H1 (cell line): ENCODE results near the gene TRAF6. TPM values are rescaled to one million over a fixed set of nuclear protein-coding genes. Genes with fewer than 3 reads are reported as not detected.
A peak's percentile ranks its signal among the peaks of the same experiment; 100 is the strongest.

Experiments
- CBX5 ChIP-seq: fragments of 300-800, 300-1000 bp; sonication (generic); IDR thresholded peaks from 2 replicates; pipeline ENCODE4 v1.7.1; 2016; ENCODE audit warnings: antibody characterized with exemption, low read length, low read depth
- CBX8 ChIP-seq: fragments of 300-800, 300-1000 bp; sonication (generic); IDR thresholded peaks from 2 replicates; pipeline ENCODE4 v1.7.1; 2016; ENCODE audit warnings: low read depth, low read length, borderline replicate concordance
- CTBP2 ChIP-seq: IDR thresholded peaks from 2 replicates; pipeline ENCODE4 v1.7.0; 2011; ENCODE audit warnings: borderline replicate concordance, mild to moderate bottlenecking, moderate library complexity, mixed read lengths, low read length; ENCODE audit not compliant: insufficient read depth, insufficient read length
- EZH2 ChIP-seq: fragments of 200-600 bp; sonication (generic); IDR thresholded peaks from 2 replicates; pipeline ENCODE4 v1.7.1; 2012; ENCODE audit warnings: low read depth, mild to moderate bottlenecking, moderate library complexity, low read length, inconsistent platforms; ENCODE audit not compliant: severe bottlenecking
- FOSL1 ChIP-seq: IDR thresholded peaks from 2 replicates; pipeline ENCODE4 v1.6.1; 2011; ENCODE audit warnings: mild to moderate bottlenecking, low read depth, low read length, moderate library complexity; ENCODE audit not compliant: insufficient read depth
- HDAC6 ChIP-seq: IDR thresholded peaks from one replicate; pipeline ENCODE4 v1.7.1; 2012; ENCODE audit warnings: low read depth, mild to moderate bottlenecking, inconsistent platforms, low read length, moderate library complexity
- JUN ChIP-seq: IDR thresholded peaks from 2 replicates; pipeline ENCODE4 v1.6.1; 2011; ENCODE audit warnings: low read depth, mild to moderate bottlenecking, improper control_type of control experiment, low read length
- MAFK ChIP-seq: IDR thresholded peaks from 2 replicates; pipeline ENCODE4 v1.6.1; 2012; ENCODE audit warnings: low read depth, mild to moderate bottlenecking, improper control_type of control experiment, low read length
- RAD21 ChIP-seq, 2 experiments: IDR thresholded peaks in 1 of 2; conservative IDR thresholded peaks in 1 of 2; 2 replicates each; pipeline ENCODE4 v1.6.1; 2011; ENCODE audit warnings: low read depth in 2 of 2, low read length in 2 of 2, improper control_type of control experiment in 1 of 2, inconsistent platforms in 1 of 2, mild to moderate bottlenecking in 1 of 2, moderate library complexity in 1 of 2
- SAP30 ChIP-seq: fragments of 300-600 bp; sonication (generic); IDR thresholded peaks from 2 replicates; pipeline ENCODE4 v1.7.1; 2012; ENCODE audit warnings: low read length, moderate library complexity, mild to moderate bottlenecking, inconsistent platforms; ENCODE audit not compliant: insufficient read depth, insufficient replicate concordance
- SIRT6 ChIP-seq: IDR thresholded peaks from one replicate; pipeline ENCODE4 v1.7.1; 2012; ENCODE audit warnings: low read length, inconsistent platforms
- SP1 ChIP-seq: IDR thresholded peaks from 2 replicates; pipeline ENCODE4 v1.6.1; 2011; ENCODE audit warnings: low read depth, low read length
- SP2 ChIP-seq: IDR thresholded peaks from 2 replicates; pipeline ENCODE4 v1.6.1; 2012; ENCODE audit warnings: mild to moderate bottlenecking, low read length, inconsistent platforms
- TBP ChIP-seq: IDR thresholded peaks from 2 replicates; pipeline ENCODE4 v1.6.1; 2011; ENCODE audit warnings: low read depth, low read length, improper control_type of control experiment
- TCF12 ChIP-seq: IDR thresholded peaks from 2 replicates; pipeline ENCODE4 v1.6.1; 2011; ENCODE audit warnings: low read depth, mild to moderate bottlenecking, low read length
- USF2 ChIP-seq: IDR thresholded peaks from 2 replicates; pipeline ENCODE4 v1.6.1; 2011; ENCODE audit warnings: low read length, improper control_type of control experiment
- polyA plus RNA-seq, 7 experiments: library from polyadenylated mRNA; depleted of rRNA in 3 of 7; stranded (reverse) in 5 of 7; unstranded in 2 of 7; fragments of >200 nt in 5 of 7; fragments of 200-250 nt in 2 of 7; gene quantifications; 1 replicate in 5 of 7; 2 replicates in 1 of 7; 4 replicates in 1 of 7; pipeline versions ENCODE4 v1.2.1 to v1.2.3, GENCODE V29; 2011 to 2013; ENCODE audit warnings: missing spikeins in 2 of 7, mixed read lengths in 2 of 7
- total RNA-seq: library from RNA; stranded (reverse); fragmentation: NEBNext Ultra II Directional; extraction: Animal tissue kit (Norgen Biotek cat#: 25700); gene quantifications from 2 replicates; pipeline ENCODE4 v1.2.1, GENCODE V29; 2021
- TF ChIP-seq, protein P1 (sequence below), 3 experiments: IDR thresholded peaks; 1 replicate in 2 of 3; 2 replicates in 1 of 3; pipeline versions ENCODE4 v1.5.1 to v1.6.1; 2011; ENCODE audit warnings: low read length in 3 of 3, mild to moderate bottlenecking in 3 of 3, inconsistent platforms in 2 of 3, low read depth in 1 of 3, moderate library complexity in 1 of 3; ENCODE audit not compliant: insufficient read depth in 1 of 3; ENCODE audit errors: control extremely low read depth in 1 of 3
- TF ChIP-seq, protein P2 (sequence below): IDR thresholded peaks from 2 replicates; pipeline ENCODE4 v1.6.1; 2011; ENCODE audit warnings: low read depth, mild to moderate bottlenecking, low read length; ENCODE audit not compliant: insufficient read depth

Gene TRAF6
- total and polyA plus RNA-seq, 2 of the 8 experiments (the other 6 are each of a cell fraction or from before 2014, with no cell fraction given) = 4.6 to 8.8 TPM

DNA sequence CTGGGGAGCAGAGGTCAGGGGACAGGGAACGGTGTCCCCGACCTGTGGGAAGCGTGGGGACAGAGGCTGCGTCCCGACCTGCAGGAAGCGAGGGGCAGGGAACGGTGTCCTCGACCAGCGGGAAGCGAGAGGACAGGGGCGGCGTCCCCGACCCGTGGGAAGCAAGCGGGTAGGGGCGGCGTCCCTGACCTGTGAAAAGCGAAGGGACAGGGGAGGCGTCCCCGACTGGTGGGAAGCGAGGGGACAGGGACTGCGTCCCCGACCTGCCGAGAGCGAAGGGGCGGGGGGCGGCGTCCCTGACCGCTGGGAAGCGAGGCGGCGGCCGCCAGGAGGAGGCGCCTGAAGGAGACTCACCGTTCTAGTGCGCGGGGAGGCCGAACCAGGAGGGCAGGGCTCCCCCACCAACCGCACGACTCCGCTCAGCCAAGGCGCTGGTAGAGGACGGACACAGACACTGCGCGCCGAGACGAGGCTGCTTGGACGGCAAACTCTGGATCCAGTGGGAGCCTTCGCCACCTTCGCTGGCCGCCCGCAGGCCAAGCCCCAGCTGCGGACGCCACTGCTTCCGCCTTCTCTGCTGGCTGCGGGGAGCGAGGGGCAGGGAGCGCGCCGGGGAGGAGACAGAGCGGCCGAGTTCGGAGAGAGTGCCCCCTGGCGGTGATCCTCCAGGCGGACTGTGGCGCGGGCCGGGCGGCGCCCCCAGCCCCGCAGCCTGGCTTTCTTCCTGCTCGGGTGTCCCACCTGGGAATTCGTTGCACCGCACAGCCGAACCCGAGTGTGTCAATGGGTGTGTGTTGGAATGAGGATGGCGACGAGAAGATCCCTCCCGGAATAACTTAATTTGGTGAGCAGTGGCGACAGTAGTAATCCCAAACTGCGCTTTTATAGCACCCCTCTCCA lies at the start of gene TRAF6 (continued):
- TF ChIP-seq FOSL1 (no peak), RAD21 (IDR thresholded peaks at IDR 0.05 in 1 of 2, conservative IDR thresholded peaks at IDR 0.05 in 1 of 2; ENCODE audit: low read depth in 2 of 2, low read length in 2 of 2) (peak; percentile 29 to 32; a peak in 3 of 4 replicates), CTBP2 (no peak), SP1 (no peak), SIRT6 (no peak), JUN (no peak), SP2 (peak; percentile 75; the same call in 1 of the 2 replicates), CBX8 (no peak), TBP (peak; percentile 80), CBX5 (no peak), HDAC6 (no peak), MAFK (no peak), USF2 (no peak), SAP30 (no peak), TCF12 (no peak), EZH2 (peak; percentile 20)
- TF ChIP-seq, protein P1, sequence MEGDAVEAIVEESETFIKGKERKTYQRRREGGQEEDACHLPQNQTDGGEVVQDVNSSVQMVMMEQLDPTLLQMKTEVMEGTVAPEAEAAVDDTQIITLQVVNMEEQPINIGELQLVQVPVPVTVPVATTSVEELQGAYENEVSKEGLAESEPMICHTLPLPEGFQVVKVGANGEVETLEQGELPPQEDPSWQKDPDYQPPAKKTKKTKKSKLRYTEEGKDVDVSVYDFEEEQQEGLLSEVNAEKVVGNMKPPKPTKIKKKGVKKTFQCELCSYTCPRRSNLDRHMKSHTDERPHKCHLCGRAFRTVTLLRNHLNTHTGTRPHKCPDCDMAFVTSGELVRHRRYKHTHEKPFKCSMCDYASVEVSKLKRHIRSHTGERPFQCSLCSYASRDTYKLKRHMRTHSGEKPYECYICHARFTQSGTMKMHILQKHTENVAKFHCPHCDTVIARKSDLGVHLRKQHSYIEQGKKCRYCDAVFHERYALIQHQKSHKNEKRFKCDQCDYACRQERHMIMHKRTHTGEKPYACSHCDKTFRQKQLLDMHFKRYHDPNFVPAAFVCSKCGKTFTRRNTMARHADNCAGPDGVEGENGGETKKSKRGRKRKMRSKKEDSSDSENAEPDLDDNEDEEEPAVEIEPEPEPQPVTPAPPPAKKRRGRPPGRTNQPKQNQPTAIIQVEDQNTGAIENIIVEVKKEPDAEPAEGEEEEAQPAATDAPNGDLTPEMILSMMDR (IDR thresholded peaks at IDR 0.05; ENCODE audit: control extremely low read depth in 1 of 3, insufficient read depth in 1 of 3, low read depth in 1 of 3, low read length in 3 of 3) = peak; percentile 75 to 87 (median 85)
- TF ChIP-seq, protein P2, sequence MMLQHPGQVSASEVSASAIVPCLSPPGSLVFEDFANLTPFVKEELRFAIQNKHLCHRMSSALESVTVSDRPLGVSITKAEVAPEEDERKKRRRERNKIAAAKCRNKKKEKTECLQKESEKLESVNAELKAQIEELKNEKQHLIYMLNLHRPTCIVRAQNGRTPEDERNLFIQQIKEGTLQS = no peak
